ENCODE data around the gene MPPED2.

MPPED2 gene

GRCh38 chr11:30414806-30415205 lies 171.3 kb downstream of the MPPED2 start:
- DNase-seq: no peak
- Histone ChIP-seq H3K4me1 (ENCODE audit: low read length) (no peaks in the 10 kb centered on the region), H3K79me2 (ENCODE audit: low read length) (no peaks in the 10 kb centered on the region), H3K9ac (ENCODE audit: low read length) (no peak overlapping the region), H3K36me3 (replicated peaks; ENCODE audit: insufficient read depth, low read length) (no peaks in the 10 kb centered on the region), H3K9me2 (replicated peaks; ENCODE audit: insufficient read depth, low read length) (no peaks in the 10 kb centered on the region), H2AFZ (ENCODE audit: low read length) (no peak overlapping the region), H3K4me3 (ENCODE audit: low read length) (no peak overlapping the region), H3K9me3 (replicated peaks; ENCODE audit: insufficient read depth, low read length) (no peaks in the 10 kb centered on the region), H3K27me3 (replicated peaks; ENCODE audit: insufficient read depth, low read length) (no peaks in the 10 kb centered on the region), H3F3A (ENCODE audit: insufficient read depth, low read length) (no peaks in the 10 kb centered on the region), H3K27ac (ENCODE audit: low read length) (no peak overlapping the region), H3K4me2 (ENCODE audit: low read depth, low read length) (no peak overlapping the region), H4K20me1 (ENCODE audit: insufficient read depth, low read length) (no peaks in the 10 kb centered on the region)
- no peak for TF ChIP-seq EZH2 (optimal IDR thresholded peaks at IDR 0.05; ENCODE audit: low read depth, low read length)
- no peak for TF ChIP-seq EZH2phosphoT487 (IDR thresholded peaks at IDR 0.05; ENCODE audit: low read length)
- no peak for TF ChIP-seq CTCF (IDR thresholded peaks at IDR 0.05; ENCODE audit: low read length)

GRCh38 chr11:30414244-30414643 lies 171.9 kb downstream of the MPPED2 start:
- Histone ChIP-seq H3K36me3 (replicated peaks; ENCODE audit: insufficient read depth, low read length) (no peaks in the 10 kb centered on the region), H3K79me2 (ENCODE audit: low read length) (no peaks in the 10 kb centered on the region), H3K4me2 (ENCODE audit: low read depth, low read length) (no peak overlapping the region), H3K9ac (ENCODE audit: low read length) (no peak overlapping the region), H3K27me3 (replicated peaks; ENCODE audit: insufficient read depth, low read length) (no peaks in the 10 kb centered on the region), H3K4me1 (ENCODE audit: low read length) (no peaks in the 10 kb centered on the region), H3K9me2 (replicated peaks; ENCODE audit: insufficient read depth, low read length) (no peaks in the 10 kb centered on the region), H2AFZ (ENCODE audit: low read length) (no peak overlapping the region), H3K9me3 (replicated peaks; ENCODE audit: insufficient read depth, low read length) (no peaks in the 10 kb centered on the region), H3K4me3 (ENCODE audit: low read length) (no peak overlapping the region), H4K20me1 (ENCODE audit: insufficient read depth, low read length) (no peaks in the 10 kb centered on the region), H3K27ac (ENCODE audit: low read length) (no peak overlapping the region), H3F3A (ENCODE audit: insufficient read depth, low read length) (no peaks in the 10 kb centered on the region)
- DNase-seq: no peak
- TF ChIP-seq EZH2phosphoT487 (IDR thresholded peaks at IDR 0.05; ENCODE audit: low read length) (no peak), EZH2 (optimal IDR thresholded peaks at IDR 0.05; ENCODE audit: low read depth, low read length) (no peak)

- Histone ChIP-seq H4K20me1 (ENCODE audit: insufficient read depth, low read length) (no peaks in the 10 kb centered on the region), H3K9me2 (replicated peaks; ENCODE audit: insufficient read depth, low read length) (no peaks in the 10 kb centered on the region), H3K27me3 (replicated peaks; ENCODE audit: insufficient read depth, low read length) (no peaks in the 10 kb centered on the region), H3K9me3 (replicated peaks; ENCODE audit: insufficient read depth, low read length) (no peaks in the 10 kb centered on the region), H3K9ac (ENCODE audit: low read length) (no peak overlapping the region), H3K4me3 (ENCODE audit: low read length) (no peak overlapping the region), H3K36me3 (replicated peaks; ENCODE audit: insufficient read depth, low read length) (no peaks in the 10 kb centered on the region), H3K79me2 (ENCODE audit: low read length) (no peaks in the 10 kb centered on the region), H3K4me1 (ENCODE audit: low read length) (no peaks in the 10 kb centered on the region), H3F3A (ENCODE audit: insufficient read depth, low read length) (no peaks in the 10 kb centered on the region), H3K27ac (ENCODE audit: low read length) (no peak overlapping the region), H2AFZ (ENCODE audit: low read length) (no peak overlapping the region), H3K4me2 (ENCODE audit: low read depth, low read length) (no peak overlapping the region)
- no peak for DNase-seq
- TF ChIP-seq EZH2phosphoT487 (IDR thresholded peaks at IDR 0.05; ENCODE audit: low read length) (no peak), EZH2 (optimal IDR thresholded peaks at IDR 0.05; ENCODE audit: low read depth, low read length) (no peak), CTCF (IDR thresholded peaks at IDR 0.05; ENCODE audit: low read length) (no peak)
Observed at GRCh38 chr11:30412509-30412908, 173.6 kb downstream of the MPPED2 start.

- Histone ChIP-seq H3K4me1 (ENCODE audit: low read length) (no peaks in the 10 kb centered on the region), H3F3A (ENCODE audit: insufficient read depth, low read length) (no peaks in the 10 kb centered on the region), H3K9me2 (replicated peaks; ENCODE audit: insufficient read depth, low read length) (no peaks in the 10 kb centered on the region), H3K27me3 (replicated peaks; ENCODE audit: insufficient read depth, low read length) (no peaks in the 10 kb centered on the region), H4K20me1 (ENCODE audit: insufficient read depth, low read length) (no peaks in the 10 kb centered on the region), H3K9ac (ENCODE audit: low read length) (no peak overlapping the region), H3K4me2 (ENCODE audit: low read depth, low read length) (no peak overlapping the region), H3K27ac (ENCODE audit: low read length) (no peak overlapping the region), H2AFZ (ENCODE audit: low read length) (no peak overlapping the region), H3K4me3 (ENCODE audit: low read length) (no peak overlapping the region), H3K9me3 (replicated peaks; ENCODE audit: insufficient read depth, low read length) (no peaks in the 10 kb centered on the region), H3K79me2 (ENCODE audit: low read length) (no peaks in the 10 kb centered on the region), H3K36me3 (replicated peaks; ENCODE audit: insufficient read depth, low read length) (no peaks in the 10 kb centered on the region)
- TF ChIP-seq CTCF (IDR thresholded peaks at IDR 0.05; ENCODE audit: low read length): no peak
- no peak for TF ChIP-seq EZH2 (optimal IDR thresholded peaks at IDR 0.05; ENCODE audit: low read depth, low read length)
- no peak for TF ChIP-seq EZH2phosphoT487 (IDR thresholded peaks at IDR 0.05; ENCODE audit: low read length)
- DNase-seq: no peak
Observed at GRCh38 chr11:30411383-30411782, 174.8 kb downstream of the MPPED2 start.
